Measurements from ENCODE around the gene PCYOX1L.

The PCYOX1L gene

DNA sequence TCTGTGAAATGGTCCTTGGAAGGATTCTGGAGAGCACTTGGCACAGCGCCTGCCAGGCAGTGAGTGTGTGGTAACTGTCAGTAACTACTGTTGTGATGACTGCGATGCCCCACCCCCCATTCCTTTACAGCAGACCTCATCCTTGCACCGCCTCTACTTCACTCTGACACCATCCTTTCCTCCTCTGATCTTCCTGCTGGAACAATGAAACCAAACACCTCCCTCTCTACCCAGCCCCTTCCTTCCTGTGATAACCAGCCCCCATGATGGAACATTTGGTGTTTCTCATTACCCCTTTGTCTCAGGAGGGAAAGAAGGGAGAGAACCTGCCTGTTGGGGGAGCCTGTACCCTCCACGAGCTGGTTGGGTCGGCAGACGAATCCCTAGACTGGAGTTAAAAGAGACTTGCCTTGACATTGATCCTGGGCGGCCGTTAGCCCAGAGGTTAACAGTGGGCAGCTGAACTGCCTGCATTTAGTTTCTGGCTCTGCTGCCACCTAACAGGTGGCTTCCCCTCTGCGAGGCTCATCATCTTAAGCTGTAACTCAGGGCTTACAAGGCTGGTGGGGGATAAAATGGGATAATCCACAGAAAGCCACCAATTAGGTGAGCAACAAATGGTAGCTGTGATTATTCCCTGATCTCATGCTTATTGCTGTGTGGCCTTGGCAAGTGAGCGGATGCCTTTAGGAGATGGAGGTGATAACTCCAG is 46.7 kb upstream of the PCYOX1L start:
- Histone ChIP-seq H3K4me3 (ENCODE audit: low read depth, low read length, poor library complexity, severe bottlenecking) (no peak overlapping the region), H3K4me2 (ENCODE audit: low read length) (no peak overlapping the region), H3F3A (ENCODE audit: insufficient read depth, low read length) (no peaks in the 10 kb centered on the region), H3K36me3 (ENCODE audit: insufficient read depth, low read length) (no peaks in the 10 kb centered on the region), H3K9ac (ENCODE audit: low read length) (no peak overlapping the region), H3K27ac (ENCODE audit: low read depth, low read length, poor library complexity, severe bottlenecking) (no peak overlapping the region), H3K9me2 (ENCODE audit: low read depth, low read length) (no peaks in the 10 kb centered on the region), H3K79me2 (ENCODE audit: insufficient read depth, low read length) (no peaks in the 10 kb centered on the region), H3K4me1 (ENCODE audit: insufficient read depth, low read length, severe bottlenecking) (no peaks in the 10 kb centered on the region), H2AFZ (ENCODE audit: low read length) (no peak overlapping the region), H4K20me1 (ENCODE audit: insufficient read depth, low read length) (no peaks in the 10 kb centered on the region), H3K9me3 (ENCODE audit: low read length) (no peaks in the 10 kb centered on the region), H3K27me3 (ENCODE audit: insufficient read depth, low read length) (0 out of 2 replicates have a peak, but pooled peaks cover 10% of the 10 kb centered on the region)
- no peak for TF ChIP-seq EZH2 (IDR thresholded peaks at IDR 0.05; ENCODE audit: borderline replicate concordance, low read length)
- TF ChIP-seq, protein P1, sequence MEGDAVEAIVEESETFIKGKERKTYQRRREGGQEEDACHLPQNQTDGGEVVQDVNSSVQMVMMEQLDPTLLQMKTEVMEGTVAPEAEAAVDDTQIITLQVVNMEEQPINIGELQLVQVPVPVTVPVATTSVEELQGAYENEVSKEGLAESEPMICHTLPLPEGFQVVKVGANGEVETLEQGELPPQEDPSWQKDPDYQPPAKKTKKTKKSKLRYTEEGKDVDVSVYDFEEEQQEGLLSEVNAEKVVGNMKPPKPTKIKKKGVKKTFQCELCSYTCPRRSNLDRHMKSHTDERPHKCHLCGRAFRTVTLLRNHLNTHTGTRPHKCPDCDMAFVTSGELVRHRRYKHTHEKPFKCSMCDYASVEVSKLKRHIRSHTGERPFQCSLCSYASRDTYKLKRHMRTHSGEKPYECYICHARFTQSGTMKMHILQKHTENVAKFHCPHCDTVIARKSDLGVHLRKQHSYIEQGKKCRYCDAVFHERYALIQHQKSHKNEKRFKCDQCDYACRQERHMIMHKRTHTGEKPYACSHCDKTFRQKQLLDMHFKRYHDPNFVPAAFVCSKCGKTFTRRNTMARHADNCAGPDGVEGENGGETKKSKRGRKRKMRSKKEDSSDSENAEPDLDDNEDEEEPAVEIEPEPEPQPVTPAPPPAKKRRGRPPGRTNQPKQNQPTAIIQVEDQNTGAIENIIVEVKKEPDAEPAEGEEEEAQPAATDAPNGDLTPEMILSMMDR (IDR thresholded peaks at IDR 0.05; ENCODE audit: low read length) = no peak

DNA sequence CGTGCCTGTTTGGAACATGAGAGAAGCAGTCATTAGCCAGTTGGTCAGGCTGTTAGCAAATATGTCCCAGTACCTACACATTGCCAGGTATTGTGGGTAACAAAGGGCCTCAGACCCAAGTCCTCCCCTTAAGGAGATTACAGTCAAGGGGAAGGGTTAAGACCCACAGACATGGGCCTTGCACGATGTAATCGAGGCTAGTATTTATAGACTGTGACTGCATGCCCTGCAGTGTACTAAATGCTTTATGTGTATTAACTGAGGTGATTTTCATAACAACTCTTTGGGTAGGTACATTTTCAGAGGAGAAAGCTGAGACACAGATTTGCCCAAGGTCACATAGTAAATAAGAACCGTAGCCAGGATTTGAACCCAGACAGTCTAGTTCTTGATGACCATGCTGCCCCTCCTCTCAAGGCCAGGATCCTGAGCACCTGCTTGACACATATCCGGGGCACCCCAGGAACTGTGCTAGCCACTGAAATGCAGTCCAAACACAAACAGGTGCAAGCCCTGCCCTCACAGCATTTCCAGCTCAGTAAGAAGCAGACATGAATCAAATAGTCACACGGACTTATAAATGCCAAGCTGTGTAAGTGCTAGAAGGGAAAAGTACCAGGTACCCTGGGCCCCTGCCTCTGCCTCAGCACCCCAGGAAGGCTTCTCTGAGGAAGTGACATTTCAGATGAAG is 44.5 kb upstream of the PCYOX1L start:
- Histone ChIP-seq H4K20me1 (ENCODE audit: insufficient read depth, low read length) (no peaks in the 10 kb centered on the region), H2AFZ (ENCODE audit: low read length) (no peak overlapping the region), H3F3A (ENCODE audit: insufficient read depth, low read length) (no peaks in the 10 kb centered on the region), H3K27ac (ENCODE audit: low read depth, low read length, poor library complexity, severe bottlenecking) (no peak overlapping the region), H3K36me3 (ENCODE audit: insufficient read depth, low read length) (no peaks in the 10 kb centered on the region), H3K79me2 (ENCODE audit: insufficient read depth, low read length) (no peaks in the 10 kb centered on the region), H3K4me3 (ENCODE audit: low read depth, low read length, poor library complexity, severe bottlenecking) (no peak overlapping the region), H3K9me3 (ENCODE audit: low read length) (no peaks in the 10 kb centered on the region), H3K9me2 (ENCODE audit: low read depth, low read length) (no peaks in the 10 kb centered on the region), H3K9ac (ENCODE audit: low read length) (no peak overlapping the region), H3K4me1 (ENCODE audit: insufficient read depth, low read length, severe bottlenecking) (no peaks in the 10 kb centered on the region), H3K27me3 (ENCODE audit: insufficient read depth, low read length) (0 out of 2 replicates have a peak, but pooled peaks cover 10% of the 10 kb centered on the region), H3K4me2 (ENCODE audit: low read length) (no peak overlapping the region)
- TF ChIP-seq, protein P1 (IDR thresholded peaks at IDR 0.05; ENCODE audit: low read length) = no peak
- no peak for TF ChIP-seq EZH2 (IDR thresholded peaks at IDR 0.05; ENCODE audit: borderline replicate concordance, low read length)

DNA sequence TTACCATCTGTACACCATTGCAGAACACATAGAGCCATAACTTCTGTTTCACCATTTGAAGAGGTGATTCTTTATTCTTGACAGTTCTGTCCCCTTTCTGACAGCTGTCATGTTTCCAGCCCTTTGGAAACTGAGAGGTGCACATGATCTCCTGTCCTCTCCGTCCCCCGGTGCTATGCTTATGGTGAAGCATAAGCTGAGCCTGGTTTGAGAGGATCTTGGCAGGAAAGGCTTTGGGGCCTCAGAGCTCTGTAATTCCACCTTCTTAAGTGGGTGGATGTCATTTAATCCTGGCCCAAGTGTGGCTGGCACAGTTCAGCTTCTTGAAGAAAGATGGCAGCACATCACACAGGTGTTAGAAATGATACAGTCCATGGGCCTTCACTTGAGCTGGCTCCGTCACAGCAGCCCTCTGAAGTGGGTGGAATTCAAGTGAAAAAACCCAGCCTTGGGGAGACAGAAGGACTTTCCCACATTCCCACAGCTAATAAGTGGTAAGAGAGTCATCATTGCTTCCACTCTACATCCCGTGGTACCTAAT is 43.2 kb upstream of the PCYOX1L start:
- Histone ChIP-seq H3K79me2 (ENCODE audit: insufficient read depth, low read length) (no peaks in the 10 kb centered on the region), H3K4me2 (ENCODE audit: low read length) (no peak overlapping the region), H3K36me3 (ENCODE audit: insufficient read depth, low read length) (no peaks in the 10 kb centered on the region), H3K27ac (ENCODE audit: low read depth, low read length, poor library complexity, severe bottlenecking) (no peak overlapping the region), H4K20me1 (ENCODE audit: insufficient read depth, low read length) (no peaks in the 10 kb centered on the region), H2AFZ (ENCODE audit: low read length) (no peak overlapping the region), H3K9ac (ENCODE audit: low read length) (no peak overlapping the region), H3K9me3 (ENCODE audit: low read length) (no peaks in the 10 kb centered on the region), H3F3A (ENCODE audit: insufficient read depth, low read length) (no peaks in the 10 kb centered on the region), H3K4me3 (ENCODE audit: low read depth, low read length, poor library complexity, severe bottlenecking) (no peak overlapping the region), H3K27me3 (ENCODE audit: insufficient read depth, low read length) (0 out of 2 replicates have a peak, but pooled peaks cover 10% of the 10 kb centered on the region), H3K9me2 (ENCODE audit: low read depth, low read length) (no peaks in the 10 kb centered on the region), H3K4me1 (ENCODE audit: insufficient read depth, low read length, severe bottlenecking) (no peaks in the 10 kb centered on the region)
- TF ChIP-seq EZH2 (IDR thresholded peaks at IDR 0.05; ENCODE audit: borderline replicate concordance, low read length) = no peak
- TF ChIP-seq, protein P1 (IDR thresholded peaks at IDR 0.05; ENCODE audit: low read length) = no peak; the same call in 1 of the 2 replicates

All from OCI-LY1 (cell line).